Measurements from ENCODE around the gene ZNF737. TPM values are rescaled to one million over a fixed set of nuclear protein-coding genes. Genes with fewer than 3 reads are reported as not detected.

ZNF737 gene
- total RNA-seq: 10 to 100 TPM; 18.4 to 18.7 TPM

DNA sequence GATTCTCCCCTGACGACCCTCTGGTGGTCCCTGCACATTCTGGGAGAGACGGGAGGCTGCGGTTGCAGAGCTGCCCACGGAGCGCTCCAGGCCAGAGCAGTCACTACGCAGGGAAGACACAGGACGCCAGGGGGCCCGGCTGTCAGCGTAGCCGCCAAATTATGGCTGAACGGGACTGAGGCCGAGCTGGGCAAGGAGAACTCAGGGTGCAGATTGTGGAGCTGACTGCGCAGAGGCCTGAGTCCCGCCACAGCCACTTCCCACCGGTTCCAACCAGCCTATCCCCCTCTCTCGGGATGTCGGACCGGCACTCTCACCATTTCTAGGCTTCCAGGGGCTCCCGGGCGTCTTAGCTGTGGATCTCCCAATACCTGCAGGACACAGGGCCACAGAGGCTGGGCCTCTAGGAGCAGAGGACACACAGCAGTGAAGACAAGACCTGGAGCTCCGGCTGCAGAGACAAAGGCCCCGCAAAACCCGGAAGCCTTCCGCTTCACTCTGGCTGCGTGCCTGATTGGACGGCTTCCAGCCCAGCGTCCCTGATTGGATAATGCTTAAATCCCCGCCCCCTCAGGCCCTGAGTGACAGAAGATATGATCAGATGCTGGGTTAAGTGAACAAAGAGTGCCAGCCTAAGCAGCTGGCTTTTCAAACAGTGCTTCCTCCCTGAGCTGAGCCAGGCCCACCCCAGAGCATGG is at the start of gene ZNF737:
Gene ZNF737 (minus strand): TSS at position 461 of the 698 bp plus-strand sequence. CDS start 141 bp downstream, at position 320.

Other genes starting within 250 kb of the ZNF737 start
- 10 to 100 TPM; 11.0 to 11.5 TPM for gene ZNF626, start 95.8 kb upstream of the ZNF737 start, total RNA-seq
- 10 to 100 TPM; 11.0 to 12.0 TPM for gene ZNF66, start 210.5 kb upstream of the ZNF737 start, total RNA-seq

Data from activated naive CD4-positive, alpha-beta T cell treated with anti-CD3 and anti-CD28 coated beads, Interleukin-2, amount 10 ng/mL, durations not matched to agents 5 hours and 36 hours (primary cell).